Measurements from ENCODE around the gene GPATCH8.
"Not testable (repeated sequence)": the region's sequence is repeated elsewhere in the genome, so short reads cannot be mapped to it uniquely, and the experiment has no call there.

Gene GPATCH8

GRCh38 chr17:44374306-44375195 lies 128.7 kb downstream of the GPATCH8 start:
- no peak for ATAC-seq
- DNase-seq = peak; percentile 15

GRCh38 chr17:44372036-44372435 lies 131.2 kb downstream of the GPATCH8 start:
- no peak for DNase-seq
- ATAC-seq = no peak

DNA sequence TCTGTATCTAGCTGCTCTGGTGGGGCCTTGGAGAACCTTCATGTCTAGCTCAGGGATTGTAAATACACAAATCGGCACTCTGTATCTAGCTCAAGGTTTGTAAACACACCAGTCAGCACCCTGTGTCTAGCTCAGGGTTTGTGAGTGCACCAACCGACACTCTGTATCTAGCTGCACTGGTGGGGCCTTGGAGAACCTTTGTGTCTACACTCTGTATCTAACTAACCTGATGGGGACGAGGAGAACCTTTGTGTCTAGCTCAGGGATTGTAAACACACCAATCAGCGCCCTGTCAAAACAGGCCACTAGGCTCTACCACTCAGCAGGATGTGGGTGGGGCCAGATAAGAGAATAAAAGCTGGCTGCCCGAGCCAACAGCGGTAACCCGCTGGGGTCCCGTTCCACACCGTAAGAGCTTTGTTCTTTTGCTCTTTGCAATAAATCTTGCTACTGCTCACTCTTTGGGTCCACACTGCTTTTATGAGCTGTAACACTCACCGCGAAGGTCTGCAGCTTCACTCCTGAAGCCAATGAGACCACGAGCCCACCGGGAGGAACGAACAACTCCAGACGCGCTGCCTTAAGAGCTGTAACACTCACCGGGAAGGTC lies 133.7 kb downstream of the GPATCH8 start:
- DNase-seq, ATAC-seq: not testable (repeated sequence)

GRCh38 chr17:44368391-44369243 lies 134.6 kb downstream of the GPATCH8 start:
- DNase-seq, ATAC-seq: not testable (repeated sequence)

DNA sequence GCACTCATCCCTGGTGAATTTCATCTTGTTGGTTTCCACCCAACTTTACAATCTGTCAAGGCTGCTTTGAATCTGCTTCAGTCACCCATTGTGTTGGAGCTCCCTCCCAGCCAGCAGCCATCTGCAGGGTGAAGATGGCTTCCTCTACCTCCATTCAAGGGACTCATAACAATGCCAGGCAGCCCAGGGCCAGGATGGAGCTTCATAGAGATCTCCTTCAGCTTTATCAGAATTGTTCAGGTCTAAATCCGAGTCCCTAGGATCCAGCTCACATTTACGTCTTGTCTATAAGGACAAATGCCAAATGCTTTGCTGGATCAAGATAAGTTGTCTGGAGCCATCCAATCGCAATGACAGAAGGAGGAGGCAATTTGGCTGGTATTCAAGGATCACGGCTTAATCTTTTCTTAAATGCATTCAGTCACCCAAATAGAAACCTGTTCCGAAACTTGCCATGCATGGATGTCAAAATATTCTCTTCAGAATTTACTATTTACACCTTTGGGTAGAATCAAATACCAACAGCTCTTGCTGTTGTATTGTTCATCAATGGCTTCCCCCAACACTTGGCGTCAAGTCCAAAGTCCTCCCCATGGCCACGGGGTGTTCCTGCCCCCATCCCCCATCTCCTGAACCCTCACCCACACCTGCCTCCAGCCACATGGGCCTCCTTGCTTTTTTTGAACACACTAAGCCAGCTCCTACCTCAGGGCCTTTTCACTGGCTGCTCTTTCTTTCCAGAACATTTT lies 135.8 kb downstream of the GPATCH8 start:
- ATAC-seq = no peak
- DNase-seq = no peak

DNA sequence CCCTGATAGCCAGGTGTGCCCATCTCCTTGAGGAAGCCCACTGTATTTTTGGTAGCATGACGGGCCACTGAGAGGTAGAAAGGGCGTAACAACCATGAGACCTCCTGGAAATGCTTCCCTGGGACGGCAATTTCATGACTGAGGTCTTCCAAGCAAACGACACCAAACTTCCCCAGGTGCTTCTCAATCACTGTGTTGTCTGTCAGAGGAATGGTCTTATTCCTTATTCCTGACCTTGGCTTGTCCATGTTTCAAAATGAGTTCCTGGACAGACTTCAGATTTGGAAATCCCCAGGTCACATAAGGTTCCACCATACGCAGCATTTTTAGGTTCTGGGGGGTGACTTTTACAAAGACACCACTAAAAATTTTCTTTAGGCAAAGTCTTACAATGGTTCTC lies 138.2 kb downstream of the GPATCH8 start:
- DNase-seq, ATAC-seq: not testable (repeated sequence)

GRCh38 chr17:44363613-44364159 lies 139.5 kb downstream of the GPATCH8 start, which contains the start of gene FAM171A2:
TSS of gene FAM171A2 (minus strand) at chr17:44363853. CDS start at chr17:44363714, 139 bp downstream.
- DNase-seq = peak; percentile 82
- peak; percentile 88 for ATAC-seq

DNA sequence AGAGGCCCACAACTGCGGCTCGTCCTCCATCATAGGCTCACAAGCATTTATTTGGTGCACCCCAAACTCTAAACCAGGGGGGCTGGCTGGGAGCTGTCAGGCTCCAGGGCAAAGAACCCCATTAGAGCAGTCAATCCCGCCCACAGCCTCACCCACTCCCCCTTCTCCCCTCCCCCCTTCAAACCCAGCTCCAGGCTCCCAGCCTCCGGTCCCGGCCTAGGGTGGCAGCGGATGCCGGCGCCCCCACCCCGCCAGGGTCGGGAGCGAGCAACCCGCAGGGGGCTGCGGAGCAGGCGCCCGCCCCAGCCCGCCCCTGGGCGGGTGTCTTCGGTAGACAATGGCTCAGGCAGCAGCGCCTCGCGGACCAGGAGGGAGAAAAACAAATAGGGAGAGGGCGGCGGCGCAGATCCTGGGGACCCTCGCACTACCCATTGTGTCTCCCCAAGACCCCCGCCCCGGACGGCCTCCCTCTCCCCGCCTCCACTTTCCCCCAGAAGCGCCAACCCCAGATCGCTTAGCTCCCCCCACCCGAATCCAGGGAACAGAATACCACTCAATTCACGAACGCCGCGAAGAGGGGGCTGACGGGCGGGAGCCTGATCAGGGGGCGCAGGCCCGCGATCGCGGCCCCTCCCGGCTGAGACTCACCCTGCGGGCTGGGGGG lies 140.1 kb downstream of the GPATCH8 start:
- ATAC-seq (no peak), DNase-seq (no peak)

DNA sequence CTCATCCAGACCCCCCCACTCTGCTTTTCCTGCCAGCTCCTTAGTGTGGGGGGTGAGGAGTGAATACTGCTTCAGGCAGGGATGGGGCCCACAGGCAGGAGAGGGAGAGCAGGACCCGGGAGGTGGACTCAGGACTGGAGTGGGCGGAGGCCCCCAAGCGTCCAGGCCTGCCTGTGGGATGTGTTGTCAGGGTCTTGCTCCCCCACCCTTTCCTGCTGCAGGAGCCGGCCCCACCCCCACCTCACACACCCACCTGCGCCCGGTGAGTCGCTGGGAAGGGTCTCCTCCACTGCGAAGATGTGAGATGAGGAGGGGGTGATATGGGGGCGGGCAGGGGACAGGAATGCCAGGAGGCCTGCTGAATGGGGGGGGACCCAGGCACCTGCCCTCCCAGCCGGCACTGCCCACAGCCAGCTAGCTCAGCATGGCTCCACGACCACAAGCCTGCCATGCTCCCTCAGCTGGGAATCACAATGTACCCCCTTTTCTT lies 140.7 kb downstream of the GPATCH8 start:
- ATAC-seq (no peak), DNase-seq (no peak)

- ATAC-seq (no peak), DNase-seq (no peak)
Observed at GRCh38 chr17:44361292-44362260, 141.6 kb downstream of the GPATCH8 start.

GRCh38 chr17:44360826-44361225 lies 142.4 kb downstream of the GPATCH8 start:
- no peak for ATAC-seq
- DNase-seq = no peak

GRCh38 chr17:44360144-44360533 lies 143.1 kb downstream of the GPATCH8 start:
- DNase-seq (no peak), ATAC-seq (no peak)

DNA sequence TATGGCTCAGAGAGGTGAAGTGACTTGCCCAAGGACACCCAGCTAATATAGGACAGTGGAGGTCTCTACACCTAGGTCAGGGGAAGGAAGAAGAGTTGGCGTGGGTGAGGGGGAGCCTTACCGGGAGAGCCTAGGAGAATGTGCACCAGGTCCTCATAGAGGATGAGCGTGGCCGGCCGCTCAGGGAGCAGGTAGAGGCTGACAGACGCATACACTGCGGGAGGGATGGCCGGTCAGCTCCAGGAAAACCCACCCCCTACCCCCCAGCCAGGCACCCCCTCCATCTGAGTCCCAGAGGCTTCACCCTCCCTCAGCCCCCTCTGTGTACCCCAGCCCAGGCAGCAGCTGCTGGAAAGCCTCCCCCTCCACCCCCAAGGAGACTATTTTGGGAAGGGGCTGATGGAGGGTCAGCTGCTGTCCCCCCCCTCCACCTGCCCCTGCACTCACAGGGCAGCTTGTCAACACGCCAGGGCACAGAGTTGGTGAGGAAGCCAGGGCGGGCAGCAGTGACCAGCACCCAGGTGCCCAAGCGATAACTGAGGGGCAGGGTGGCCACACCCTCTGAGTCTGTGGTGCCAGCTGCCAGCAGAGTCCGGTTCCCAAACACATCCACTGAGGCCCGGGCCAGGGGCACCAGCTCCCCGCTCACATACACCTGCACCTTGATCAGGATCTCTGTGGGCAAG lies 143.6 kb downstream of the GPATCH8 start:
- ATAC-seq = no peak
- no peak for DNase-seq

- DNase-seq (no peak), ATAC-seq (no peak)
Observed at GRCh38 chr17:44359006-44359405, 144.2 kb downstream of the GPATCH8 start.

DNA sequence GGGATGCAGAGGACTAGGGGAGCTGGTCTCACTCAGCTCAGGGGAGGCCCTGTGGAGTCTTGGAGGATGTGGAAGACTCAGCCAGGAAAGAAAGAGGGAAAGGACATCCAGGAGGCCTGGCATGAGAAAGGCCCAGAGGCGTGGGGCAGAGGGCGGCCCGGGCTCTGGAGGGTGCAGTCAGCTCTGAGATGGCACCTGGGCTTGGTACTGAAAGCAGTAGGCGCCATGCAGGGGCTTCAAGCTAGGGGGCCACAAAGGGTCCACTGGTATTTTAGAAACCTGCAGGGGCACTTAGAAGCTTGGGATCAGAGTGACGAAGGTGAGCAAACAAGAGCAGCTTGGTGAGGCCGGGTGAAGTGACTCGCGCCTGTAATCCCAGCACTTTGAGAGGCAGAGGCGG lies 145.1 kb downstream of the GPATCH8 start:
- ATAC-seq (no peak), DNase-seq (no peak)

DNA sequence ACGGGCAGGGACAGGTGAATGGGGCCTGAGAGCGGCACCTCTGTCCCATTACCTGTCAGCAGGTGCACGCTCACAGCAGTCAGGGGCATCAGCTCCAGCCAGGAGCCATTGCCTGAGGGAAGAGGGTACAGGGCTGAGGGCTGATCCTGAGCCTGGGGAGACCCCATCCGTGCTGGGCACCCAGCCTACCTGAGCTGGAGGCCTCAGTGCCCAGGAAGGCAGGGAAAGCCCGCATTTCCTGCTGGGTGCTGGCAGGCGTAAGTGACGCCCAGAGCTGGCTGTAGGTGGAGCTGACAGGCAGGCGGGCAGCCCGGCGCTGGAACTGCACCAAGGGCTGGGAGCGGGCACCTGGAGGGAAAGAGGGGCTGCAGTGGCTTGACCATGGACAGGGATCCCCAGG lies 147.0 kb downstream of the GPATCH8 start:
- no peak for DNase-seq
- no peak for ATAC-seq

DNA sequence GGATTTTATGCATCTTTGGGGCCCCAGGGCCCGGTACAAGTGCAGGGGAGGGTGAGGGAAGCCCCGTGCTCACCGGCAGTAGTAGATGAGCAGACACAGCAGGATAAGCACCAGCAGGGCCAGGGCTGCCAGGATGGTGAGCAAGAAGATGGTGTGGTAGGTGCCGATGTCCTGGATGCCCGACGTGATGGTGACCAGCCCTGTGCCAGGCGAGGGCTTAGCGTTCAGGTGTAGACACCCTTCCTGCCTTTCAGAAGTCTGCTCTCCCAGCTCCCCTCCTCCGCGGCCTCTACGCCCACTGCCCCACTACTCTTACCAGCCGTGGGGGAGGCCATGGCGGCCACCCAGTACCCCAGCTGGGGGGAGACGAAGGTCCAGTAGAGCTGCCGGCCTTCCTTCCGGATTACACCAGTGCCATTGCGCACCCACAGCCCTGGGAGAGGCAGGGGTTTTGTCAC lies 147.5 kb downstream of the GPATCH8 start:
- DNase-seq (no peak), ATAC-seq (no peak)

Measured in stimulated activated naive CD8-positive, alpha-beta T cell treated with anti-CD3 and anti-CD28 coated beads, Interleukin-15, Interleukin-2, amounts not matched to agents 100 U/mL and 50 U/mL, for 24 hours (primary cell).